ENCODE measurements around the gene COL12A1.

Gene COL12A1

GRCh38 chr6:75124983-75125382 lies 80.9 kb downstream of the COL12A1 start:
- H3K9me3 ChIP-seq (ENCODE audit: control insufficient read depth, low read length), result no peaks in the 10 kb centered on the region
- H2BK5ac ChIP-seq (ENCODE audit: low read depth, low read length, poor library complexity, severe bottlenecking), result no peak overlapping the region
- no peak overlapping the region for H2BK15ac ChIP-seq (ENCODE audit: low read depth, poor library complexity, severe bottlenecking)
- no peaks in the 10 kb centered on the region for H3K27me3 ChIP-seq (ENCODE audit: control insufficient read depth in 1 of 2, insufficient read depth in 1 of 2, low read length in 2 of 2)
- H3K79me1 ChIP-seq (replicated peaks; ENCODE audit: low read length, poor library complexity, severe bottlenecking), result peaks cover 8% of the 10 kb centered on the region
- H2AK5ac ChIP-seq (ENCODE audit: low read length, severe bottlenecking), result no peak overlapping the region
- no peak overlapping the region for H3K27ac ChIP-seq (ENCODE audit: low read length, poor library complexity, severe bottlenecking)
- no peak overlapping the region for H2BK120ac ChIP-seq (ENCODE audit: low read depth, low read length)
- H3K14ac ChIP-seq (ENCODE audit: low read length in 2 of 2), result no peak overlapping the region
- H3K4me3 ChIP-seq (ENCODE audit: insufficient read depth in 1 of 2, low read depth in 1 of 2, low read length in 2 of 2), result no peak overlapping the region
- no peak overlapping the region for H2BK12ac ChIP-seq (ENCODE audit: low read length in 2 of 2)
- H3K4me2 ChIP-seq (ENCODE audit: low read length, poor library complexity, severe bottlenecking), result no peak overlapping the region
- WGBS, result no CpG with 5 or more reads among the region's 2 CpGs
- H2AFZ ChIP-seq (ENCODE audit: low read depth, low read length), result no peak overlapping the region
- H3K23ac ChIP-seq (ENCODE audit: low read length in 2 of 2), result no peak overlapping the region
- no peak overlapping the region for H4K91ac ChIP-seq (ENCODE audit: low read length)
- H3K4ac ChIP-seq (ENCODE audit: low read depth in 1 of 2, low read length in 2 of 2), result no peak overlapping the region
- H3K4me1 ChIP-seq (ENCODE audit: control insufficient read depth, insufficient read depth, low read depth, low read length), result no peaks in the 10 kb centered on the region
- no peak overlapping the region for H4K8ac ChIP-seq (ENCODE audit: low read length)
- H3K18ac ChIP-seq (ENCODE audit: low read depth in 1 of 2, low read length in 2 of 2), result no peak overlapping the region
- no peak overlapping the region for H3K9ac ChIP-seq (ENCODE audit: low read length)
- H3K36me3 ChIP-seq (ENCODE audit: control insufficient read depth in 1 of 2, insufficient read depth in 2 of 2, low read depth in 1 of 2, low read length in 2 of 2), result peaks cover 9 to 79% of the 10 kb centered on the region in 2 experiments
- peak; percentile 27 for DNase-seq

GRCh38 chr6:75124085-75124484 lies 81.8 kb downstream of the COL12A1 start:
- Histone ChIP-seq H4K91ac (ENCODE audit: low read length) (no peak overlapping the region), H3K14ac (ENCODE audit: low read length in 2 of 2) (no peak overlapping the region), H2BK120ac (ENCODE audit: low read depth, low read length) (no peak overlapping the region), H3K4me1 (ENCODE audit: control insufficient read depth, insufficient read depth, low read depth, low read length) (no peaks in the 10 kb centered on the region), H2BK12ac (ENCODE audit: low read length in 2 of 2) (no peak overlapping the region), H3K9me3 (ENCODE audit: control insufficient read depth, low read length) (no peaks in the 10 kb centered on the region), H3K23ac (ENCODE audit: low read length in 2 of 2) (no peak overlapping the region), H2AK5ac (ENCODE audit: low read length, severe bottlenecking) (no peak overlapping the region), H3K4me2 (ENCODE audit: low read length, poor library complexity, severe bottlenecking) (no peak overlapping the region), H2AFZ (ENCODE audit: low read depth, low read length) (no peak overlapping the region), H3K79me1 (replicated peaks; ENCODE audit: low read length, poor library complexity, severe bottlenecking) (peaks cover 9% of the 10 kb centered on the region), H3K27me3 (ENCODE audit: control insufficient read depth in 1 of 2, insufficient read depth in 1 of 2, low read length in 2 of 2) (no peaks in the 10 kb centered on the region), H3K27ac (ENCODE audit: low read length, poor library complexity, severe bottlenecking) (no peak overlapping the region), H3K9ac (ENCODE audit: low read length) (no peak overlapping the region), H3K4ac (ENCODE audit: low read depth in 1 of 2, low read length in 2 of 2) (no peak overlapping the region), H2BK5ac (ENCODE audit: low read depth, low read length, poor library complexity, severe bottlenecking) (no peak overlapping the region), H2BK15ac (ENCODE audit: low read depth, poor library complexity, severe bottlenecking) (no peak overlapping the region), H4K8ac (ENCODE audit: low read length) (no peak overlapping the region), H3K18ac (ENCODE audit: low read depth in 1 of 2, low read length in 2 of 2) (no peak overlapping the region), H3K4me3 (ENCODE audit: insufficient read depth in 1 of 2, low read depth in 1 of 2, low read length in 2 of 2) (no peak overlapping the region), H3K36me3 (ENCODE audit: control insufficient read depth in 1 of 2, insufficient read depth in 2 of 2, low read depth in 1 of 2, low read length in 2 of 2) (peaks cover 11 to 84% of the 10 kb centered on the region in 2 experiments)
- no peak for DNase-seq
- WGBS, result 100% methylated on average over 1 of the region's 2 CpGs

- H2AK5ac ChIP-seq (ENCODE audit: low read length, severe bottlenecking), result peak overlapping the region; percentile 21
- no peak overlapping the region for H4K91ac ChIP-seq (ENCODE audit: low read length)
- no peak overlapping the region for H4K8ac ChIP-seq (ENCODE audit: low read length)
- H3K36me3 ChIP-seq (ENCODE audit: control insufficient read depth in 1 of 2, insufficient read depth in 2 of 2, low read depth in 1 of 2, low read length in 2 of 2), result peaks cover 14 to 75% of the 10 kb centered on the region in 2 experiments
- H3K79me1 ChIP-seq (replicated peaks; ENCODE audit: low read length, poor library complexity, severe bottlenecking), result peaks cover 9% of the 10 kb centered on the region
- no peak overlapping the region for H3K14ac ChIP-seq (ENCODE audit: low read length in 2 of 2)
- H3K4me2 ChIP-seq (ENCODE audit: low read length, poor library complexity, severe bottlenecking), result no peak overlapping the region
- no peak overlapping the region for H3K23ac ChIP-seq (ENCODE audit: low read length in 2 of 2)
- H3K18ac ChIP-seq (ENCODE audit: low read depth in 1 of 2, low read length in 2 of 2), result no peak overlapping the region
- no peak overlapping the region for H2BK5ac ChIP-seq (ENCODE audit: low read depth, low read length, poor library complexity, severe bottlenecking)
- DNase-seq, result no peak
- H2BK120ac ChIP-seq (ENCODE audit: low read depth, low read length), result no peak overlapping the region
- no peak overlapping the region for H2BK15ac ChIP-seq (ENCODE audit: low read depth, poor library complexity, severe bottlenecking)
- H3K27me3 ChIP-seq (ENCODE audit: control insufficient read depth in 1 of 2, insufficient read depth in 1 of 2, low read length in 2 of 2), result no peaks in the 10 kb centered on the region
- no peak overlapping the region for H3K9ac ChIP-seq (ENCODE audit: low read length)
- H3K27ac ChIP-seq (ENCODE audit: low read length, poor library complexity, severe bottlenecking), result no peak overlapping the region
- no peak overlapping the region for H2AFZ ChIP-seq (ENCODE audit: low read depth, low read length)
- no peak overlapping the region for H3K4me3 ChIP-seq (ENCODE audit: insufficient read depth in 1 of 2, low read depth in 1 of 2, low read length in 2 of 2)
- H3K4ac ChIP-seq (ENCODE audit: low read depth in 1 of 2, low read length in 2 of 2), result no peak overlapping the region
- H2BK12ac ChIP-seq (ENCODE audit: low read length in 2 of 2), result no peak overlapping the region
- H3K4me1 ChIP-seq (ENCODE audit: control insufficient read depth, insufficient read depth, low read depth, low read length), result peaks cover 5% of the 10 kb centered on the region
- H3K9me3 ChIP-seq (ENCODE audit: control insufficient read depth, low read length), result no peaks in the 10 kb centered on the region
- 87% methylated on average over 8 of the region's 8 CpGs for WGBS
Observed at GRCh38 chr6:75118925-75119515, 86.8 kb downstream of the COL12A1 start.

- Histone ChIP-seq H3K36me3 (ENCODE audit: control insufficient read depth in 1 of 2, insufficient read depth in 2 of 2, low read depth in 1 of 2, low read length in 2 of 2) (peaks cover 12 to 62% of the 10 kb centered on the region in 2 experiments), H2BK12ac (ENCODE audit: low read length in 2 of 2) (no peak overlapping the region), H3K4me1 (ENCODE audit: control insufficient read depth, insufficient read depth, low read depth, low read length) (peaks cover 5% of the 10 kb centered on the region), H3K4me3 (ENCODE audit: insufficient read depth in 1 of 2, low read depth in 1 of 2, low read length in 2 of 2) (no peak overlapping the region), H3K4ac (ENCODE audit: low read depth in 1 of 2, low read length in 2 of 2) (no peak overlapping the region), H4K91ac (ENCODE audit: low read length) (no peak overlapping the region), H3K18ac (ENCODE audit: low read depth in 1 of 2, low read length in 2 of 2) (no peak overlapping the region), H3K27me3 (ENCODE audit: control insufficient read depth in 1 of 2, insufficient read depth in 1 of 2, low read length in 2 of 2) (no peaks in the 10 kb centered on the region), H4K8ac (ENCODE audit: low read length) (no peak overlapping the region), H3K23ac (ENCODE audit: low read length in 2 of 2) (no peak overlapping the region), H2BK5ac (ENCODE audit: low read depth, low read length, poor library complexity, severe bottlenecking) (no peak overlapping the region), H3K27ac (ENCODE audit: low read length, poor library complexity, severe bottlenecking) (no peak overlapping the region), H2BK15ac (ENCODE audit: low read depth, poor library complexity, severe bottlenecking) (no peak overlapping the region), H2AFZ (ENCODE audit: low read depth, low read length) (no peak overlapping the region), H3K9me3 (ENCODE audit: control insufficient read depth, low read length) (no peaks in the 10 kb centered on the region), H3K9ac (ENCODE audit: low read length) (no peak overlapping the region), H3K79me1 (replicated peaks; ENCODE audit: low read length, poor library complexity, severe bottlenecking) (peaks cover 8% of the 10 kb centered on the region), H2BK120ac (ENCODE audit: low read depth, low read length) (no peak overlapping the region), H3K14ac (ENCODE audit: low read length in 2 of 2) (no peak overlapping the region), H2AK5ac (ENCODE audit: low read length, severe bottlenecking) (no peak overlapping the region), H3K4me2 (ENCODE audit: low read length, poor library complexity, severe bottlenecking) (no peak overlapping the region)
- WGBS, result 100% methylated on average over 1 of the region's 2 CpGs
- DNase-seq, result no peak
Observed at GRCh38 chr6:75117701-75118100, 88.2 kb downstream of the COL12A1 start.

Measured in mesenchymal stem cell (in vitro differentiated cells and primary cell).